Hepatocyte (in vitro differentiated cells): ENCODE results near the gene CHD5.

Experiments used
- CTCF ChIP-seq: fragments of 200-600 bp; sonication (generic); IDR thresholded peaks from 2 replicates; pipeline ENCODE4 v1.5.1; 2016; ENCODE audit warnings: antibody characterized with exemption, mild to moderate bottlenecking; ENCODE audit not compliant: poor library complexity
- EZH2 ChIP-seq: fragments of 200-600 bp; sonication (generic); IDR thresholded peaks from 2 replicates; pipeline ENCODE4 v1.6.1; 2016; ENCODE audit warnings: antibody characterized with exemption, mild to moderate bottlenecking, borderline replicate concordance
- EZH2phosphoT487 ChIP-seq: fragments of 200-600 bp; sonication (generic); IDR thresholded peaks from one replicate; pipeline ENCODE4 v1.6.1; 2018; ENCODE audit warnings: antibody characterized with exemption, mild to moderate bottlenecking, low read depth, moderate library complexity; ENCODE audit not compliant: unreplicated experiment, severe bottlenecking

GRCh38 chr1:6129313-6129712 lies 50.8 kb downstream of the CHD5 start:
- TF ChIP-seq CTCF (no peak), EZH2 (no peak), EZH2phosphoT487 (no peak)
